ENCODE results near the gene AFF1. TPM values are rescaled to one million over a fixed set of nuclear protein-coding genes. Genes with fewer than 3 reads are reported as not detected.
"Not testable (repeated sequence)": the region's sequence is repeated elsewhere in the genome, so short reads cannot be mapped to it uniquely, and the experiment has no call there.

Gene AFF1
- total and polyA plus RNA-seq, 2 donors from 2014 or later: 13.4 to 187 TPM

DNA sequence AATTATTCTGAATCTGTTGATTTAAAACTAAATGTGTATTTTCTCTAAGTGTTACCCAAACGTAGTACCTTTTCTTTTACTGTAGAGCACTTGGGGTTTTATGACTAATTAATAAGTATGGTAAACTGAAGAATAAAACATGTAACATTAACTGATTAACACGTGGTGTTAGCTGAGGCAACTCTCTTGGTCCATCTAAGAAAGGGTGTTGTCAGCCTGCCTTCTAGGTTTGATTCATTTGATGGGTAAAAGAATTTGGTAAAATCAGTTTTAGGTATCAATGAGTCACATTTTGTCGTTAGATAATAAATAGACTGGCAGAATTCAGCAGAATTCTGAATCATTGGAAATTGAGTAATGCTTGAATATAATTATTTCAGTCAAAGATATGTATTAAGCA lies 99.7 kb downstream of the AFF1 start:
- intact Hi-C loops (cut with DNase I): no loop called here
- Histone ChIP-seq H3K9ac (ENCODE audit: low read length in 3 of 3) (no peak overlapping the region), H3K27ac (ENCODE audit: low read depth in 2 of 2, low read length in 2 of 2) (peak overlapping the region in 1 of 2 donors; percentile 1), H3K36me3 (ENCODE audit: control insufficient read depth in 2 of 3, insufficient read depth in 3 of 3, low read length in 3 of 3) (no peaks in the 10 kb centered on the region), H3K27me3 (ENCODE audit: control insufficient read depth, insufficient read depth, low read length) (no peaks in the 10 kb centered on the region), H3K4me1 (ENCODE audit: control insufficient read depth in 2 of 3, insufficient read depth in 2 of 3, low read depth in 1 of 3, low read length in 3 of 3) (peaks cover 23 to 77% (median 50%) of the 10 kb centered on the region in 3 donors), H3K9me3 (ENCODE audit: control insufficient read depth in 2 of 3, insufficient read depth in 1 of 3, low read length in 3 of 3) (no peaks in the 10 kb centered on the region), H3K4me3 (ENCODE audit: low read length in 3 of 3) (no peak overlapping the region)
- FAIRE-seq: no peak
- no peak for TF ChIP-seq CTCF (IDR thresholded peaks at IDR 0.05; ENCODE audit: borderline replicate concordance, extremely low read depth, insufficient read depth)
- DNase-seq: no peak

- no peak for DNase-seq
- Histone ChIP-seq H3K27ac (ENCODE audit: low read depth in 2 of 2, low read length in 2 of 2) (peak overlapping the region; percentile 24 to 34), H3K36me3 (ENCODE audit: control insufficient read depth in 2 of 3, insufficient read depth in 3 of 3, low read length in 3 of 3) (no peaks in the 10 kb centered on the region), H3K4me1 (ENCODE audit: control insufficient read depth in 2 of 3, insufficient read depth in 2 of 3, low read depth in 1 of 3, low read length in 3 of 3) (peaks cover 22 to 64% (median 42%) of the 10 kb centered on the region in 3 donors), H3K4me3 (ENCODE audit: low read length in 3 of 3) (no peak overlapping the region), H3K9ac (ENCODE audit: low read length in 3 of 3) (no peak overlapping the region), H3K9me3 (ENCODE audit: control insufficient read depth in 2 of 3, insufficient read depth in 1 of 3, low read length in 3 of 3) (no peaks in the 10 kb centered on the region), H3K27me3 (ENCODE audit: control insufficient read depth, insufficient read depth, low read length) (no peaks in the 10 kb centered on the region)
- no peak for FAIRE-seq
- TF ChIP-seq CTCF (IDR thresholded peaks at IDR 0.05; ENCODE audit: borderline replicate concordance, extremely low read depth, insufficient read depth): no peak
- intact Hi-C loops (cut with DNase I): no loop called here
These were observed 101.2 kb downstream of the AFF1 start for GRCh38 chr4:87035881-87036509.

DNA sequence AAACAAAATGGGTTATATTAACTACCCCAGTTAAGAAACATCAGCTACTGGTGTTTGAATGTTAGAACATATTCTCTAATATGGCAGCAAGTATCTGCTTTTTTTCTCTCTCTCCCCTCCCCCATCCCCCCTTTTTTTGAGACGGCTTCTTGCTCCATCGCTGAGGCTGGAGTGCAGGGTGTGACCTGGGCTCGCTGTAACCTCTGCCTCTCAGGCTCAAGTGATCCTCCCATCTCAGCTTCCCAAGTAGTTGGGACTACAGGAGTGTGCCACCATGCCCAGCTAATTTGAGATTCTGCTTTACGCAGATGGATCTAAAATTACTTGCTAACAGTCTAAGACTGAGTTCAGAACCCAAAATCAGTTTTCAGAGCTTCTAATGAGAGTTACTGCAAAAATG lies 101.9 kb downstream of the AFF1 start:
- no peaks in the 10 kb centered on the region for H3K36me3 ChIP-seq (ENCODE audit: control insufficient read depth in 2 of 3, insufficient read depth in 3 of 3, low read length in 3 of 3)
- no peak for DNase-seq
- H3K4me3 ChIP-seq (ENCODE audit: low read length in 3 of 3): no peak overlapping the region
- intact Hi-C loops (cut with DNase I): no loop called here
- peaks cover 20 to 65% (median 39%) of the 10 kb centered on the region in 3 donors for H3K4me1 ChIP-seq (ENCODE audit: control insufficient read depth in 2 of 3, insufficient read depth in 2 of 3, low read depth in 1 of 3, low read length in 3 of 3)
- no peaks in the 10 kb centered on the region for H3K9me3 ChIP-seq (ENCODE audit: control insufficient read depth in 2 of 3, insufficient read depth in 1 of 3, low read length in 3 of 3)
- peak overlapping the region; percentile 24 to 34 for H3K27ac ChIP-seq (ENCODE audit: low read depth in 2 of 2, low read length in 2 of 2)
- TF ChIP-seq CTCF (IDR thresholded peaks at IDR 0.05; ENCODE audit: borderline replicate concordance, extremely low read depth, insufficient read depth): no peak
- H3K27me3 ChIP-seq (ENCODE audit: control insufficient read depth, insufficient read depth, low read length): no peaks in the 10 kb centered on the region
- H3K9ac ChIP-seq (ENCODE audit: low read length in 3 of 3): no peak overlapping the region
- no peak for FAIRE-seq

DNA sequence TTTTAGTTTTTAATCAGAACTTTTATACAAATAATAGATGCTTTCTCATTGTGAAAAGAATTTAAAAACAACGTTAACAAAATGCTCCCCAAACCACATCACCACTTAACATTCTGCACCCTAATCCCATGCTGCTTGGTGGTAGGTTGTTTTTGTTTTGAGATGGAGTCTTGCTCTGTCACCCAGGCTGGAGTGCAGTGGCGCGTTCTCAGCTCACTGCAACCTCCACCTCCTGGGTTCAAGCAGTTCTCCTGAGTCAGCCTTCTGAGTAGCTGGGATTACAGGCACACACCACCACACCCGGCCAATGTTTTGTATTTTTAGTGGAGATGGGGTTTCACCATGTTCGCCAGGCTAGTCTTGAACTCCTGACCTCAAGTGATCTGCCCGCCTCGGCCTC lies 102.4 kb downstream of the AFF1 start:
- intact Hi-C loops (cut with DNase I); H3K9me3 ChIP-seq (ENCODE audit: control insufficient read depth in 2 of 3, insufficient read depth in 1 of 3, low read length in 3 of 3); H3K4me3 ChIP-seq (ENCODE audit: low read length in 3 of 3); DNase-seq; FAIRE-seq; H3K36me3 ChIP-seq (ENCODE audit: control insufficient read depth in 2 of 3, insufficient read depth in 3 of 3, low read length in 3 of 3); H3K27me3 ChIP-seq (ENCODE audit: control insufficient read depth, insufficient read depth, low read length); H3K9ac ChIP-seq (ENCODE audit: low read length in 3 of 3): not testable (repeated sequence)
- Histone ChIP-seq H3K27ac (ENCODE audit: low read depth in 2 of 2, low read length in 2 of 2) (peak overlapping the region; percentile 66 to 71), H3K4me1 (ENCODE audit: control insufficient read depth in 2 of 3, insufficient read depth in 2 of 3, low read depth in 1 of 3, low read length in 3 of 3) (peaks cover 20 to 62% (median 36%) of the 10 kb centered on the region in 3 donors)
